Spleen (tissue), 7 donors: ENCODE measurements around the gene TSC22D3.

ENCODE experiments used
- CTCF ChIP-seq, 11 experiments: fragments of 200-600 bp in 7 of 11; fragments of 450-650 bp in 4 of 11; sonication (generic) in 4 of 11; IDR thresholded peaks in 8 of 11; conservative IDR thresholded peaks in 3 of 11; 1 replicate in 7 of 11; 2 replicates in 4 of 11; pipeline versions ENCODE4 v1.4.0 to v1.8.0; 2016 to 2021; ENCODE audit warnings: antibody characterized with exemption in 11 of 11, inconsistent platforms in 4 of 11, mild to moderate bottlenecking in 1 of 11
- POLR2AphosphoS5 ChIP-seq, 3 donors: sonication (generic); formaldehyde crosslinking; IDR thresholded peaks; one replicate each; pipeline ENCODE4 v1.5.1; 2017; ENCODE audit warnings: antibody characterized with exemption in 3 of 3
- donor health status: DM: no; HTN: no; CAD: no; lungs with moderate emphysema.
- donor health status: DM: no; HTN: no; CAD: no.
- donor health status: DM: no; HTN: no; CAD: no.

GRCh38 chrX:107721318-107721717 lies 54.3 kb downstream of the TSC22D3 start:
- TF ChIP-seq CTCF (IDR thresholded peaks at IDR 0.05 in 8 of 11, conservative IDR thresholded peaks at IDR 0.05 in 3 of 11), result no peak
- no peak for TF ChIP-seq POLR2AphosphoS5 (IDR thresholded peaks at IDR 0.05)
